ENCODE results near the gene HEPN1. TPM values are rescaled to one million over a fixed set of nuclear protein-coding genes. Genes with fewer than 3 reads are reported as not detected.

The HEPN1 gene
- total and polyA plus RNA-seq, 2 of the 8 experiments (the other 6 are each of a cell fraction or from before 2014, with no cell fraction given), result not detected

DNA sequence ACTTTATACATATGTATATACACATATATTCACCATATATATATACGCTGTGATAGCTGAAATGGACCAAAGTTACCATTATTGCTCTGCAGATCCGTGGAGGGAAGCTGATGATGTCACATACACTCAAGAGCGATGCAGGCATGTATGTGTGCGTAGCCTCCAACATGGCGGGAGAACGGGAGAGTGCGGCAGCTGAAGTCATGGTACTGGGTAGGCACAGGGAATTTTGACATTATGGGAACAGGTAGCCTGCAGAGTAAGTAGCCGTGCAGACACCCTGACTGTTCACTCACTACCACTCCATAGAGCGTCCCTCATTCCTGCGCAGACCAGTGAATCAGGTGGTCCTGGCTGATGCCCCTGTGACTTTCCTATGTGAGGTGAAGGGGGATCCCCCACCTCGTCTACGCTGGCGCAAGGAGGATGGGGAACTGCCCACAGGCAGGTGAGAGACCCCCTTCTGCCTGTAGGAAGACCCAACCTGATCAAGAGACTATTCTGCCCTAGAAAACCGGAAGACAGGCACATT is 49.1 kb upstream of the HEPN1 start (continued):
- no peak for TF ChIP-seq RFX5 (IDR thresholded peaks at IDR 0.05; ENCODE audit: borderline replicate concordance, low read depth, low read length)
- TF ChIP-seq, protein P1, sequence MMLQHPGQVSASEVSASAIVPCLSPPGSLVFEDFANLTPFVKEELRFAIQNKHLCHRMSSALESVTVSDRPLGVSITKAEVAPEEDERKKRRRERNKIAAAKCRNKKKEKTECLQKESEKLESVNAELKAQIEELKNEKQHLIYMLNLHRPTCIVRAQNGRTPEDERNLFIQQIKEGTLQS (IDR thresholded peaks at IDR 0.05; ENCODE audit: insufficient read depth, low read depth, low read length), result no peak
- TF ChIP-seq SP4 (IDR thresholded peaks at IDR 0.05; ENCODE audit: low read length), result no peak
- no peak for TF ChIP-seq FOSL1 (IDR thresholded peaks at IDR 0.05; ENCODE audit: insufficient read depth, low read depth, low read length)
- no peak for TF ChIP-seq NANOG (IDR thresholded peaks at IDR 0.05; ENCODE audit: insufficient read depth, low read depth, low read length, poor library complexity, severe bottlenecking)
